Panc1 (cell line): ENCODE results near the gene SSTR5. TPM values are rescaled to one million over a fixed set of nuclear protein-coding genes. Genes with fewer than 3 reads are reported as not detected.

Experiments
- ATAC-seq: fragments of 200-7000 bp; cut with Tn5 transposase; 2 replicates; pipeline ENCODE4 v1.9.1; 2020; ENCODE audit warnings: mild to moderate bottlenecking, moderate library complexity
- BruUV-seq: library from RNA; stranded (reverse); fragments of 400-500 nt; replicated peaks from 2 replicates; lab custom pipeline; 2021; lab: Mats Ljungman, UMichigan
- CTCF ChIA-PET: fragments of 300-600 bp; sonication (Branson Sonifier 250); formaldehyde crosslinking; loops from one replicate; lab custom pipeline; 2022; ENCODE audit warnings: antibody characterized with exemption; lab: Charles Lee
- POLR2A ChIA-PET: fragments of 300-600 bp; sonication (Branson Sonifier 250); formaldehyde crosslinking; loops from one replicate; lab custom pipeline; 2022; ENCODE audit warnings: antibody characterized with exemption; lab: Charles Lee
- DNase-seq: peaks from one replicate; pipeline ENCODE4 v3.0.0-alpha.2; 2010; ENCODE audit warnings: low read depth, low spot score
- H3K27ac ChIP-seq: 2 replicates; pipeline ENCODE4 v1.5.1; 2011; ENCODE audit warnings: mild to moderate bottlenecking, low read length, inconsistent platforms
- H3K27me3 ChIP-seq: fragments of 200-500 bp; sonication (Bioruptor generic); 2 replicates; pipeline ENCODE4 v1.6.0; 2014; ENCODE audit warnings: low read length, inconsistent platforms; ENCODE audit not compliant: control insufficient read depth, insufficient read depth
- H3K36me3 ChIP-seq: fragments of 200-500 bp; sonication (Bioruptor generic); 2 replicates; pipeline ENCODE4 v1.5.1; 2014; ENCODE audit warnings: inconsistent platforms, mild to moderate bottlenecking, low read length, moderate library complexity; ENCODE audit not compliant: control insufficient read depth, insufficient read depth
- H3K4me1 ChIP-seq: 2 replicates; pipeline ENCODE4 v1.5.1; 2011; ENCODE audit warnings: inconsistent platforms, mild to moderate bottlenecking, low read length, moderate library complexity; ENCODE audit not compliant: control insufficient read depth, insufficient read depth
- H3K4me3 ChIP-seq, 2 experiments: 2 replicates each; pipeline ENCODE4 v1.5.1; 2011 to 2012; ENCODE audit warnings: low read depth in 2 of 2, low read length in 2 of 2, mild to moderate bottlenecking in 2 of 2, inconsistent platforms in 1 of 2, moderate library complexity in 1 of 2
- H3K9me3 ChIP-seq: fragments of 200-500 bp; sonication (Bioruptor generic); 2 replicates; pipeline ENCODE4 v1.5.1; 2014; ENCODE audit warnings: low read depth, mild to moderate bottlenecking, inconsistent platforms, low read length, moderate library complexity; ENCODE audit not compliant: control insufficient read depth, insufficient read depth
- POLR2AphosphoS5 ChIP-seq: IDR thresholded peaks from 2 replicates; pipeline ENCODE4 v1.6.1; 2012; ENCODE audit warnings: mild to moderate bottlenecking, low read depth, low read length, moderate library complexity
- SIN3A ChIP-seq: IDR thresholded peaks from 2 replicates; pipeline ENCODE4 v1.6.1; 2012; ENCODE audit warnings: low read depth, mild to moderate bottlenecking, low read length, moderate library complexity, borderline replicate concordance; ENCODE audit not compliant: insufficient read depth
- TCF7L2 ChIP-seq: IDR thresholded peaks from 2 replicates; pipeline ENCODE4 v1.6.1; 2011; ENCODE audit warnings: mild to moderate bottlenecking, low read depth, low read length, inconsistent platforms
- in situ Hi-C: cut with HindIII; loops from 2 replicates; pipeline ENCODE4 v1.10.0; 2016; ENCODE audit warnings: low sequenced_read_pairs, low pct_unique_long_range_greater_than_20kb
- intact Hi-C: fragments of 100-400 bp; cut with micrococcal nuclease; formaldehyde crosslinking; loops from one replicate; pipeline ENCODE4 v1.10.0; 2022; ENCODE audit not compliant: unreplicated experiment
- total RNA-seq: library from RNA; stranded (reverse); gene quantifications from one replicate; pipeline ENCODE4 v1.2.1, GENCODE V29; 2021; ENCODE audit not compliant: unreplicated experiment
- TF ChIP-seq, protein P1 (sequence below): fragments of 450-650 bp; IDR thresholded peaks from 2 replicates; pipeline ENCODE4 v1.5.1; 2017; ENCODE audit warnings: mild to moderate bottlenecking
- TF ChIP-seq, protein P2 (sequence below), 2 experiments: IDR thresholded peaks; 2 replicates each; pipeline ENCODE4 v1.6.1; 2011 to 2012; ENCODE audit warnings: low read depth in 2 of 2, control low read depth in 1 of 2, low read length in 1 of 2, mild to moderate bottlenecking in 1 of 2, moderate library complexity in 1 of 2; ENCODE audit not compliant: insufficient read depth in 1 of 2

The SSTR5 gene
- total RNA-seq, 1 experiment from 2014 or later, result 2.8 TPM

DNA sequence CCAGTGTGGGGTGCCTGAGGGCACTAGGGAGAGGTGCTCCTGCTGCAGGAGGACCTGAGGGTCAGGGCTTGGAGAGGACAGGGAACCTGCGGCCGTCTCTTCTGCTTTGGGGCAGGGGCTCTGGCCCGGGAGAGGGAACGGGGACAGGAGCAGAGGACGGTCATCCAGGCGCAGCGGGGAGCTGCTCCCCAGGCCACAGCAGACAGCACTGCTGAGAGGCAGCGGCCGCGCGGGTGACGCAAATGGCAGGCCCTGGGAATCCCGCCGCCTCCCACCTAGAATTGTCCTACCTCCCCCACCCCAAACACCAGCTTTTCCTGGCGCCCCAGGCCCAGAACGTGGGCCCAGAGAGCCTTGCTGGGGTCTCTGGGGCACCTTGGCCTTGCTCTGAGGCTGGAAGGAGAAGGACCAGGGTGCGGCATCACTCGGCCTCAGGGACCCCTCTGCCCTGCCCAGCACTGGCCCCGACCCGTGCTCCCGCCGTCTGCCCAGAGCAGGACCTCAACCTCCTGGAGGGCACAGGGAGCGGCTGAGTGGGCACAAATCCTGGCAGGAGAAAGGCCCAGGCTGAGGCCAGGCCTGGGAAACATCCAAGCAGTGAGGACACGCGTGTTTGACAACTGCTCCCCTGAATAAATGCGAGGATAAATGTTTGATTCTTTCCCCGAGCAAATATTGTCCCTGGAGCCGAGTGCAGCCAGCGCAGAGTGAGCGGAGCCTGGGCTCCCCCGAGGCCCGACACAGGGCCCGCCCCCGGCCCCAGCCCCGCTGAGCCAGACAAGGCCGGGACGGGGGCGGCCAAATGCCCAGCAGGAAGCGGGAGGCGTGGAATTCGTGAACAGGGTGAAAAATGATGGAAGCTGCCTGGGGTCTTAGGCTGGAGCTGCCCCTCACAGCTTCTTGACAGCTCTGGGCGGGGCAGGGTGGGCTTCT, 8.5 kb downstream of the SSTR5 start:
- intact Hi-C loops, result no loop called here
- no peak overlapping the region for H3K4me3 ChIP-seq
- H3K27me3 ChIP-seq, result no peaks in the 10 kb centered on the region
- H3K36me3 ChIP-seq, result no peaks in the 10 kb centered on the region
- peaks cover 55% of the 10 kb centered on the region for H3K4me1 ChIP-seq
- TF ChIP-seq POLR2AphosphoS5, result no peak
- ATAC-seq, result no peak
- H3K9me3 ChIP-seq, result no peaks in the 10 kb centered on the region; the same call in 1 of the 2 replicates
- POLR2A ChIA-PET, result interaction anchor here (0.5 kb wide), 1 partner anchor 8 kb away, joined by 4 read pairs; no protein-coding TSS in a partner anchor
- BruUV-seq, result no TSS peak
- H3K27ac ChIP-seq, result peak overlapping the region; percentile 88
- CTCF ChIA-PET, result no interaction called here
- no peak for DNase-seq
- in situ Hi-C loops, result no loop called here

DNA sequence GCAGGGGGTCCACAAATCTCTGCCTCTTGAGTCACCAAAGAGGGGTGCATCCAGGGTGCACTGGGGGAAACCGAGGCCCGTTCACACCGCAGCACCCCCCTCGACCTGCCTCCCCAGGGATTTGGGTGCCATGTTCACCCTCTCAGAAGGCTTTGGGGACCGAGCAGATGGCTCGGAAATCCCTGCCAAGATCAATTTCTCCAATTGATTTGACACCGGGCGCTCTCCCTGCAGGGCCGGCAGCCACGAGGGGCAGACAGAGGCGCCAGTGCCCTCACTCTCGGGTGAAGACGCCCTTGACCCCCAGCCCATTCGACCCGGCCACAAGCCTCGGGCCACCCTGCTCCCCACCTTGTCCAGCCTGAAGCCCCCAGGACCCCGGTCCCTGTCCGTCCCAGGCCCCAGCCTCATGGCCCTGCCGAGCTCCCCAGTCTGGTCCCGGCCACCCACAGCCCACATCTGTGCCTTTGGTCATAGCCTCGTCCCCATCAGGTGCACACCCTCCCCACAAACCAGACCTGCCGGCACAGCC, 9.3 kb downstream of the SSTR5 start:
- in situ Hi-C loops, result no loop called here
- BruUV-seq, result no TSS peak
- Histone ChIP-seq H3K27me3 (no peaks in the 10 kb centered on the region), H3K4me3 (no peak overlapping the region), H3K36me3 (no peaks in the 10 kb centered on the region), H3K27ac (peak overlapping the region; percentile 88), H3K9me3 (no peaks in the 10 kb centered on the region; the same call in 1 of the 2 replicates), H3K4me1 (peaks cover 50% of the 10 kb centered on the region)
- ATAC-seq, result no peak
- DNase-seq, result no peak
- CTCF ChIA-PET, result no interaction called here
- intact Hi-C loops, result no loop called here
- POLR2A ChIA-PET, result interaction anchor here (0.5 kb wide), 1 partner anchor 9 kb away, joined by 4 read pairs; no protein-coding TSS in a partner anchor
- TF ChIP-seq TCF7L2, result no peak
- TF ChIP-seq POLR2AphosphoS5, result no peak
- no peak for TF ChIP-seq SIN3A
- TF ChIP-seq, protein P1, sequence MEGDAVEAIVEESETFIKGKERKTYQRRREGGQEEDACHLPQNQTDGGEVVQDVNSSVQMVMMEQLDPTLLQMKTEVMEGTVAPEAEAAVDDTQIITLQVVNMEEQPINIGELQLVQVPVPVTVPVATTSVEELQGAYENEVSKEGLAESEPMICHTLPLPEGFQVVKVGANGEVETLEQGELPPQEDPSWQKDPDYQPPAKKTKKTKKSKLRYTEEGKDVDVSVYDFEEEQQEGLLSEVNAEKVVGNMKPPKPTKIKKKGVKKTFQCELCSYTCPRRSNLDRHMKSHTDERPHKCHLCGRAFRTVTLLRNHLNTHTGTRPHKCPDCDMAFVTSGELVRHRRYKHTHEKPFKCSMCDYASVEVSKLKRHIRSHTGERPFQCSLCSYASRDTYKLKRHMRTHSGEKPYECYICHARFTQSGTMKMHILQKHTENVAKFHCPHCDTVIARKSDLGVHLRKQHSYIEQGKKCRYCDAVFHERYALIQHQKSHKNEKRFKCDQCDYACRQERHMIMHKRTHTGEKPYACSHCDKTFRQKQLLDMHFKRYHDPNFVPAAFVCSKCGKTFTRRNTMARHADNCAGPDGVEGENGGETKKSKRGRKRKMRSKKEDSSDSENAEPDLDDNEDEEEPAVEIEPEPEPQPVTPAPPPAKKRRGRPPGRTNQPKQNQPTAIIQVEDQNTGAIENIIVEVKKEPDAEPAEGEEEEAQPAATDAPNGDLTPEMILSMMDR, result no peak
- TF ChIP-seq, protein P2, sequence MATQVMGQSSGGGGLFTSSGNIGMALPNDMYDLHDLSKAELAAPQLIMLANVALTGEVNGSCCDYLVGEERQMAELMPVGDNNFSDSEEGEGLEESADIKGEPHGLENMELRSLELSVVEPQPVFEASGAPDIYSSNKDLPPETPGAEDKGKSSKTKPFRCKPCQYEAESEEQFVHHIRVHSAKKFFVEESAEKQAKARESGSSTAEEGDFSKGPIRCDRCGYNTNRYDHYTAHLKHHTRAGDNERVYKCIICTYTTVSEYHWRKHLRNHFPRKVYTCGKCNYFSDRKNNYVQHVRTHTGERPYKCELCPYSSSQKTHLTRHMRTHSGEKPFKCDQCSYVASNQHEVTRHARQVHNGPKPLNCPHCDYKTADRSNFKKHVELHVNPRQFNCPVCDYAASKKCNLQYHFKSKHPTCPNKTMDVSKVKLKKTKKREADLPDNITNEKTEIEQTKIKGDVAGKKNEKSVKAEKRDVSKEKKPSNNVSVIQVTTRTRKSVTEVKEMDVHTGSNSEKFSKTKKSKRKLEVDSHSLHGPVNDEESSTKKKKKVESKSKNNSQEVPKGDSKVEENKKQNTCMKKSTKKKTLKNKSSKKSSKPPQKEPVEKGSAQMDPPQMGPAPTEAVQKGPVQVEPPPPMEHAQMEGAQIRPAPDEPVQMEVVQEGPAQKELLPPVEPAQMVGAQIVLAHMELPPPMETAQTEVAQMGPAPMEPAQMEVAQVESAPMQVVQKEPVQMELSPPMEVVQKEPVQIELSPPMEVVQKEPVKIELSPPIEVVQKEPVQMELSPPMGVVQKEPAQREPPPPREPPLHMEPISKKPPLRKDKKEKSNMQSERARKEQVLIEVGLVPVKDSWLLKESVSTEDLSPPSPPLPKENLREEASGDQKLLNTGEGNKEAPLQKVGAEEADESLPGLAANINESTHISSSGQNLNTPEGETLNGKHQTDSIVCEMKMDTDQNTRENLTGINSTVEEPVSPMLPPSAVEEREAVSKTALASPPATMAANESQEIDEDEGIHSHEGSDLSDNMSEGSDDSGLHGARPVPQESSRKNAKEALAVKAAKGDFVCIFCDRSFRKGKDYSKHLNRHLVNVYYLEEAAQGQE (IDR thresholded peaks at IDR 0.05; ENCODE audit: insufficient read depth in 1 of 2, low read depth in 2 of 2, low read length in 1 of 2), result no peak
